ENCODE results near the gene TGFB3.

GRCh38 chr14:76024211-76024907 is 42.6 kb upstream of the TGFB3 start:
- no peak for TF ChIP-seq EZH2 (conservative IDR thresholded peaks at IDR 0.05; ENCODE audit: low read depth, low read length)
- TF ChIP-seq PATZ1 (CRISPR knock-in tag; IDR thresholded peaks at IDR 0.05), result no peak
- no peak for TF ChIP-seq FOXM1 (CRISPR knock-in tag; IDR thresholded peaks at IDR 0.05)
- no peak for TF ChIP-seq POLR2A (IDR thresholded peaks at IDR 0.05; ENCODE audit: insufficient read depth in 1 of 2, low read depth in 2 of 2, low read length in 2 of 2)
- no peak for TF ChIP-seq SMAD1 (CRISPR knock-in tag; IDR thresholded peaks at IDR 0.05; ENCODE audit: borderline replicate concordance, low read depth)
- no peak for TF ChIP-seq ZSCAN29 (CRISPR knock-in tag; conservative IDR thresholded peaks at IDR 0.05)
- TF ChIP-seq ZNF891 (CRISPR knock-in tag; IDR thresholded peaks at IDR 0.05), result no peak
- TF ChIP-seq YY1 (IDR thresholded peaks at IDR 0.05; ENCODE audit: insufficient read depth, insufficient replicate concordance, low read depth, low read length), result no peak
- no peak for TF ChIP-seq RELA (CRISPR knock-in tag; IDR thresholded peaks at IDR 0.05)
- no peak for TF ChIP-seq CTCF (CRISPR knock-in tag; IDR thresholded peaks at IDR 0.05)
- no peak for TF ChIP-seq NCOA1 (CRISPR knock-in tag; IDR thresholded peaks at IDR 0.05)
